ENCODE results near the gene OTOP2. TPM values are rescaled to one million over a fixed set of nuclear protein-coding genes. Genes with fewer than 3 reads are reported as not detected.

OTOP2 gene
- total and polyA plus RNA-seq, 2 of the 8 experiments (the other 6 are each of a cell fraction or from before 2014, with no cell fraction given): 0.23 TPM; not detected in 1

DNA sequence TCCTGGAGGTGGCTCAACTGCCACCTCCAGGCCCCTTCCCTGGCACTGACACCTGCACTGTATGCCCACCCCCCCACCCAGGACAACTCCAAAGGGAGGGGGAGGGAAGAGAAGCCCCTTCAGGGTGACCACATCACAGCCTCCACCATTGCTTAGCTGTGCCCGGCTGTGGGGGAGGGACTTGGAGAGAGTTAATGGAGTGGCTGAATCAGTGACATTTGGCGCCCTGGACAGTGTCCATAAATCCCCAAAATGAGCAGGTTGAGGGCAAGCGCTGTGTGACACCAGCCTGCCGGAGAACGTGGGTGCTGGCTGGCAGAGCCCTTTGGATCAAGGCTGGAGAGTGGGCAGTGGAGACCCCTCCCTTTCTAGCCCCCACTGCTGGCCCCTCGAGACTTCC, 1.9 kb upstream of the OTOP2 start:
- Histone ChIP-seq H3K4ac (replicated peaks; ENCODE audit: insufficient read length, low read depth, low read length) (no peak overlapping the region), H3K9me3 (ENCODE audit: insufficient read depth in 2 of 2, low read depth in 1 of 2, low read length in 1 of 2) (no peaks in the 10 kb centered on the region), H3K18ac (ENCODE audit: extremely low read depth, low read length) (peak overlapping the region; percentile 38), H3K27ac (ENCODE audit: low read depth, low read length) (no peak overlapping the region), H3K14ac (ENCODE audit: insufficient read length) (no peak overlapping the region), H3K4me1 (replicated peaks in 1 of 4; ENCODE audit: control insufficient read depth in 3 of 4, insufficient read depth in 4 of 4, low read length in 3 of 4) (peaks cover 0 to 19% (median 16%) of the 10 kb centered on the region in 4 experiments; a peak in 6 of 7 replicates), H4K8ac (ENCODE audit: extremely low read depth, insufficient read depth, low read length) (no peak overlapping the region), H2BK120ac (replicated peaks; ENCODE audit: low read depth, low read length) (no peak overlapping the region), H2AFZ (ENCODE audit: low read length) (no peak overlapping the region), H3K9ac (replicated peaks in 1 of 4; ENCODE audit: extremely low read depth in 1 of 4, low read depth in 3 of 4, low read length in 3 of 4) (no peak overlapping the region), H2AK5ac (ENCODE audit: low read depth, low read length) (no peak overlapping the region), H3K23me2 (ENCODE audit: low read depth, low read length) (peaks cover 9% of the 10 kb centered on the region; the same call in 1 of the 2 replicates), H2BK5ac (ENCODE audit: low read depth, low read length) (no peak overlapping the region), H3K23ac (ENCODE audit: insufficient read length) (no peak overlapping the region), H3K79me1 (ENCODE audit: low read depth, low read length) (no peaks in the 10 kb centered on the region), H2BK15ac (ENCODE audit: low read length) (0 out of 2 replicates have a peak overlapping the region, but pooled peaks have one; percentile 46), H3K36me3 (ENCODE audit: control insufficient read depth in 2 of 4, insufficient read depth in 4 of 4, low read length in 3 of 4) (no peaks in the 10 kb centered on the region; a peak in 1 of 8 replicates), H4K91ac (replicated peaks; ENCODE audit: insufficient read length, low read length) (no peak overlapping the region), H3K4me3 (ENCODE audit: extremely low read depth in 1 of 4, insufficient read depth in 2 of 4, low read depth in 3 of 4, low read length in 4 of 4) (peak overlapping the region in 1 of 4 experiments; percentile 74; a peak in 2 of 8 replicates), H3K56ac (replicated peaks; ENCODE audit: insufficient read length, low read depth, low read length) (no peak overlapping the region), H2BK12ac (ENCODE audit: low read depth, low read length) (0 out of 2 replicates have a peak overlapping the region, but pooled peaks have one; percentile 39), H3K79me2 (ENCODE audit: control insufficient read depth in 1 of 2, insufficient read depth in 2 of 2, low read length in 2 of 2) (no peaks in the 10 kb centered on the region), H4K20me1 (replicated peaks in 1 of 2; ENCODE audit: control insufficient read depth in 1 of 2, insufficient read depth in 2 of 2, low read length in 2 of 2) (peaks cover 0 to 5% of the 10 kb centered on the region in 2 experiments), H3K27me3 (replicated peaks in 1 of 4; ENCODE audit: control insufficient read depth in 3 of 4, extremely low read depth in 1 of 4, insufficient read depth in 3 of 4, low read length in 3 of 4) (peaks cover 40 to 57% (median 48%) of the 10 kb centered on the region in 4 experiments), H3K4me2 (ENCODE audit: insufficient read depth in 1 of 2, low read depth in 2 of 2, low read length in 2 of 2) (peak overlapping the region in 1 of 2 experiments; percentile 73; a peak in 2 of 4 replicates), H2BK20ac (ENCODE audit: low read length) (no peak overlapping the region), H4K5ac (ENCODE audit: insufficient read length, low read depth, low read length) (no peak overlapping the region)
- CTCF ChIA-PET (ENCODE audit: partially characterized antibody): interaction anchor here (0.6 to 49.9 kb wide), 17 partner anchors 8 to 201 kb away, joined by 3 to 1072 read pairs (median 5); partner anchors contain the start of gene OTOP3
- TF ChIP-seq RXRA (IDR thresholded peaks at IDR 0.05; ENCODE audit: insufficient read depth, low read depth, low read length): no peak
- TF ChIP-seq TAF7 (optimal IDR thresholded peaks at IDR 0.05; ENCODE audit: borderline replicate concordance, low read depth, low read length): no peak
- no peak for TF ChIP-seq SP4 (IDR thresholded peaks at IDR 0.05; ENCODE audit: low read length)
- TF ChIP-seq YY1 (IDR thresholded peaks at IDR 0.05; ENCODE audit: low read depth, low read length): no peak
- no peak for TF ChIP-seq GTF2F1 (IDR thresholded peaks at IDR 0.05; ENCODE audit: borderline replicate concordance, low read depth, low read length)
- no peak for TF ChIP-seq CTBP2 (IDR thresholded peaks at IDR 0.05; ENCODE audit: borderline replicate concordance, insufficient read depth, insufficient read length, low read length)
- no peak for TF ChIP-seq BACH1 (IDR thresholded peaks at IDR 0.05; ENCODE audit: low read length)
- TF ChIP-seq HDAC6 (IDR thresholded peaks at IDR 0.05; ENCODE audit: low read depth, low read length): no peak
- TF ChIP-seq SRF (IDR thresholded peaks at IDR 0.05; ENCODE audit: low read depth, low read length): no peak
- FAIRE-seq (no peak), DNase-seq (ENCODE audit: low read depth in 1 of 2, low spot score in 2 of 2) (no peak)
- POLR2A ChIA-PET (ENCODE audit: partially characterized antibody): interaction anchor here (1.8 kb wide), 1 partner anchor 49 kb away, joined by 4 read pairs; the partner anchor contains the start of gene FDXR
- WGBS, 2 experiments (ENCODE audit: extremely low coverage in 1 of 2, insufficient coverage in 1 of 2, insufficient read length in 1 of 2, insufficient replicate concordance in 2 of 2, low coverage in 1 of 2, low lambda C conversion rate in 2 of 2, missing lambda C conversion rate in 1 of 2): 91% methylated on average over 6 of the region's 6 CpGs; no CpG with 5 or more reads in 1 of the 2 experiments
